ENCODE data around the gene COL23A1. TPM values are rescaled to one million over a fixed set of nuclear protein-coding genes. Genes with fewer than 3 reads are reported as not detected.

Gene COL23A1
- total and polyA plus RNA-seq, 2 of the 8 experiments (the other 6 are each of a cell fraction or from before 2014, with no cell fraction given) = 3.1 to 4.7 TPM

DNA sequence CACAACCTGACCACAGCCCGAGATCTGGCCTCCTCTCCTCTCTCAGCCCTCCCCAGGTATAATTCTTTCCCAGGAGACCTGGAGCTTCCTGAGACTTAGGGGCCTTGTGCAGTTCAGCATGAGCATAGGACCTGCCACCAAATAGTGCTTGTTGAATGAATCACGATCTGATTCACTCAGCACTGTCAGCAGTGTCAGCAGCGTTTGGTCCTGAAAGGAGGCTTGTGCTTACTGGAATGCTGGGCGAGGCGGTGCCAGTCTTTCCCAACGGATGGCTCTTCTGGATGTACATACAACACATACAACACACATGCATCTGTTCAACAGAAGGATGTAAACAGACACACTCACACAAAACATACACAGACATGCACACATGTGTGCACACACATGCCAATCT lies 173.3 kb downstream of the COL23A1 start (continued):
- TF ChIP-seq, protein P1, sequence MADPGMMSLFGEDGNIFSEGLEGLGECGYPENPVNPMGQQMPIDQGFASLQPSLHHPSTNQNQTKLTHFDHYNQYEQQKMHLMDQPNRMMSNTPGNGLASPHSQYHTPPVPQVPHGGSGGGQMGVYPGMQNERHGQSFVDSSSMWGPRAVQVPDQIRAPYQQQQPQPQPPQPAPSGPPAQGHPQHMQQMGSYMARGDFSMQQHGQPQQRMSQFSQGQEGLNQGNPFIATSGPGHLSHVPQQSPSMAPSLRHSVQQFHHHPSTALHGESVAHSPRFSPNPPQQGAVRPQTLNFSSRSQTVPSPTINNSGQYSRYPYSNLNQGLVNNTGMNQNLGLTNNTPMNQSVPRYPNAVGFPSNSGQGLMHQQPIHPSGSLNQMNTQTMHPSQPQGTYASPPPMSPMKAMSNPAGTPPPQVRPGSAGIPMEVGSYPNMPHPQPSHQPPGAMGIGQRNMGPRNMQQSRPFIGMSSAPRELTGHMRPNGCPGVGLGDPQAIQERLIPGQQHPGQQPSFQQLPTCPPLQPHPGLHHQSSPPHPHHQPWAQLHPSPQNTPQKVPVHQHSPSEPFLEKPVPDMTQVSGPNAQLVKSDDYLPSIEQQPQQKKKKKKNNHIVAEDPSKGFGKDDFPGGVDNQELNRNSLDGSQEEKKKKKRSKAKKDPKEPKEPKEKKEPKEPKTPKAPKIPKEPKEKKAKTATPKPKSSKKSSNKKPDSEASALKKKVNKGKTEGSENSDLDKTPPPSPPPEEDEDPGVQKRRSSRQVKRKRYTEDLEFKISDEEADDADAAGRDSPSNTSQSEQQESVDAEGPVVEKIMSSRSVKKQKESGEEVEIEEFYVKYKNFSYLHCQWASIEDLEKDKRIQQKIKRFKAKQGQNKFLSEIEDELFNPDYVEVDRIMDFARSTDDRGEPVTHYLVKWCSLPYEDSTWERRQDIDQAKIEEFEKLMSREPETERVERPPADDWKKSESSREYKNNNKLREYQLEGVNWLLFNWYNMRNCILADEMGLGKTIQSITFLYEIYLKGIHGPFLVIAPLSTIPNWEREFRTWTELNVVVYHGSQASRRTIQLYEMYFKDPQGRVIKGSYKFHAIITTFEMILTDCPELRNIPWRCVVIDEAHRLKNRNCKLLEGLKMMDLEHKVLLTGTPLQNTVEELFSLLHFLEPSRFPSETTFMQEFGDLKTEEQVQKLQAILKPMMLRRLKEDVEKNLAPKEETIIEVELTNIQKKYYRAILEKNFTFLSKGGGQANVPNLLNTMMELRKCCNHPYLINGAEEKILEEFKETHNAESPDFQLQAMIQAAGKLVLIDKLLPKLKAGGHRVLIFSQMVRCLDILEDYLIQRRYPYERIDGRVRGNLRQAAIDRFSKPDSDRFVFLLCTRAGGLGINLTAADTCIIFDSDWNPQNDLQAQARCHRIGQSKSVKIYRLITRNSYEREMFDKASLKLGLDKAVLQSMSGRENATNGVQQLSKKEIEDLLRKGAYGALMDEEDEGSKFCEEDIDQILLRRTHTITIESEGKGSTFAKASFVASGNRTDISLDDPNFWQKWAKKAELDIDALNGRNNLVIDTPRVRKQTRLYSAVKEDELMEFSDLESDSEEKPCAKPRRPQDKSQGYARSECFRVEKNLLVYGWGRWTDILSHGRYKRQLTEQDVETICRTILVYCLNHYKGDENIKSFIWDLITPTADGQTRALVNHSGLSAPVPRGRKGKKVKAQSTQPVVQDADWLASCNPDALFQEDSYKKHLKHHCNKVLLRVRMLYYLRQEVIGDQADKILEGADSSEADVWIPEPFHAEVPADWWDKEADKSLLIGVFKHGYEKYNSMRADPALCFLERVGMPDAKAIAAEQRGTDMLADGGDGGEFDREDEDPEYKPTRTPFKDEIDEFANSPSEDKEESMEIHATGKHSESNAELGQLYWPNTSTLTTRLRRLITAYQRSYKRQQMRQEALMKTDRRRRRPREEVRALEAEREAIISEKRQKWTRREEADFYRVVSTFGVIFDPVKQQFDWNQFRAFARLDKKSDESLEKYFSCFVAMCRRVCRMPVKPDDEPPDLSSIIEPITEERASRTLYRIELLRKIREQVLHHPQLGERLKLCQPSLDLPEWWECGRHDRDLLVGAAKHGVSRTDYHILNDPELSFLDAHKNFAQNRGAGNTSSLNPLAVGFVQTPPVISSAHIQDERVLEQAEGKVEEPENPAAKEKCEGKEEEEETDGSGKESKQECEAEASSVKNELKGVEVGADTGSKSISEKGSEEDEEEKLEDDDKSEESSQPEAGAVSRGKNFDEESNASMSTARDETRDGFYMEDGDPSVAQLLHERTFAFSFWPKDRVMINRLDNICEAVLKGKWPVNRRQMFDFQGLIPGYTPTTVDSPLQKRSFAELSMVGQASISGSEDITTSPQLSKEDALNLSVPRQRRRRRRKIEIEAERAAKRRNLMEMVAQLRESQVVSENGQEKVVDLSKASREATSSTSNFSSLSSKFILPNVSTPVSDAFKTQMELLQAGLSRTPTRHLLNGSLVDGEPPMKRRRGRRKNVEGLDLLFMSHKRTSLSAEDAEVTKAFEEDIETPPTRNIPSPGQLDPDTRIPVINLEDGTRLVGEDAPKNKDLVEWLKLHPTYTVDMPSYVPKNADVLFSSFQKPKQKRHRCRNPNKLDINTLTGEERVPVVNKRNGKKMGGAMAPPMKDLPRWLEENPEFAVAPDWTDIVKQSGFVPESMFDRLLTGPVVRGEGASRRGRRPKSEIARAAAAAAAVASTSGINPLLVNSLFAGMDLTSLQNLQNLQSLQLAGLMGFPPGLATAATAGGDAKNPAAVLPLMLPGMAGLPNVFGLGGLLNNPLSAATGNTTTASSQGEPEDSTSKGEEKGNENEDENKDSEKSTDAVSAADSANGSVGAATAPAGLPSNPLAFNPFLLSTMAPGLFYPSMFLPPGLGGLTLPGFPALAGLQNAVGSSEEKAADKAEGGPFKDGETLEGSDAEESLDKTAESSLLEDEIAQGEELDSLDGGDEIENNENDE (IDR thresholded peaks at IDR 0.05; ENCODE audit: insufficient replicate concordance, low read length) = no peak
- TF ChIP-seq KDM1A (IDR thresholded peaks at IDR 0.05; ENCODE audit: borderline replicate concordance, low read length) = no peak
- TF ChIP-seq GTF2F1 (IDR thresholded peaks at IDR 0.05; ENCODE audit: borderline replicate concordance, low read depth, low read length) = no peak
- no peak for TF ChIP-seq TEAD4 (IDR thresholded peaks at IDR 0.05; ENCODE audit: low read depth, low read length)

Data from H1 (cell line).